H9 (cell line): Measurements from ENCODE around the gene GPR37L1. TPM values are rescaled to one million over a fixed set of nuclear protein-coding genes. Genes with fewer than 3 reads are reported as not detected.

Experiments used
- DNase-seq: peaks from one replicate; pipeline ENCODE4 v3.0.0-alpha.2; 2017
- H2AFZ ChIP-seq: one replicate; pipeline ENCODE4 v1.6.1; 2013; ENCODE audit warnings: mild to moderate bottlenecking, low read length, control low read depth, moderate library complexity
- H2AK5ac ChIP-seq: 2 replicates; pipeline ENCODE4 v1.6.1; 2013; ENCODE audit warnings: low read length, control low read depth, mixed read lengths; ENCODE audit not compliant: insufficient read length
- H2BK120ac ChIP-seq: one replicate; pipeline ENCODE4 v1.6.1; 2013; ENCODE audit warnings: low read depth, mild to moderate bottlenecking, low read length, control low read depth, inconsistent platforms; ENCODE audit not compliant: poor library complexity, severe bottlenecking
- H2BK12ac ChIP-seq: 2 replicates; pipeline ENCODE4 v1.6.1; 2013; ENCODE audit warnings: low read length, control low read depth, mixed read lengths, low read depth; ENCODE audit not compliant: insufficient read length
- H2BK15ac ChIP-seq: 2 replicates; pipeline ENCODE4 v1.6.1; 2013; ENCODE audit warnings: low read depth, low read length, control low read depth
- H2BK20ac ChIP-seq: one replicate; pipeline ENCODE4 v1.6.1; 2013; ENCODE audit warnings: low read depth, mild to moderate bottlenecking, low read length, control low read depth, inconsistent platforms; ENCODE audit not compliant: poor library complexity, severe bottlenecking
- H2BK5ac ChIP-seq: 2 replicates; pipeline ENCODE4 v1.6.1; 2013; ENCODE audit warnings: low read length, control low read depth, mixed read lengths; ENCODE audit not compliant: insufficient read length
- H3K14ac ChIP-seq: 2 replicates; pipeline ENCODE4 v1.6.1; 2013; ENCODE audit warnings: low read length, control low read depth; ENCODE audit not compliant: insufficient read depth
- H3K18ac ChIP-seq: 2 replicates; pipeline ENCODE4 v1.6.1; 2013; ENCODE audit warnings: low read depth, mild to moderate bottlenecking, mixed read lengths, low read length, control low read depth; ENCODE audit not compliant: insufficient read length
- H3K23ac ChIP-seq: 2 replicates; pipeline ENCODE4 v1.6.1; 2013; ENCODE audit warnings: low read length, control low read depth, mixed read lengths, low read depth; ENCODE audit not compliant: insufficient read length
- H3K23me2 ChIP-seq: 2 replicates; pipeline ENCODE4 v1.6.1; 2013; ENCODE audit warnings: low read depth, mild to moderate bottlenecking, mixed read lengths, low read length, control low read depth; ENCODE audit not compliant: insufficient read length, poor library complexity, severe bottlenecking
- H3K27ac ChIP-seq: 2 replicates; pipeline ENCODE4 v1.5.1; 2013; ENCODE audit warnings: low read length, control low read depth, mixed read lengths, low read depth; ENCODE audit not compliant: insufficient read length
- H3K27me3 ChIP-seq: 2 replicates; pipeline ENCODE4 v1.6.1; 2013; ENCODE audit warnings: low read length, control low read depth, inconsistent platforms; ENCODE audit not compliant: insufficient read depth
- H3K4ac ChIP-seq: 2 replicates; pipeline ENCODE4 v1.6.1; 2013; ENCODE audit warnings: low read depth, mild to moderate bottlenecking, control low read depth, inconsistent platforms, low read length, moderate library complexity
- H3K4me1 ChIP-seq: 2 replicates; pipeline ENCODE4 v1.6.1; 2013; ENCODE audit warnings: low read length, control low read depth, inconsistent platforms; ENCODE audit not compliant: insufficient read depth
- H3K4me2 ChIP-seq: 2 replicates; pipeline ENCODE4 v1.6.1; 2013; ENCODE audit warnings: low read length, control low read depth, mixed read lengths; ENCODE audit not compliant: insufficient read length, insufficient read depth
- H3K56ac ChIP-seq: 2 replicates; pipeline ENCODE4 v1.6.1; 2013; ENCODE audit warnings: low read depth, mild to moderate bottlenecking, mixed read lengths, low read length, control low read depth; ENCODE audit not compliant: insufficient read length
- H3K79me1 ChIP-seq: 2 replicates; pipeline ENCODE4 v1.6.1; 2013; ENCODE audit warnings: low read depth, mild to moderate bottlenecking, moderate library complexity, low read length, control low read depth, inconsistent platforms; ENCODE audit not compliant: insufficient read depth, poor library complexity, severe bottlenecking
- H3K79me2 ChIP-seq: 2 replicates; pipeline ENCODE4 v1.6.1; 2013; ENCODE audit warnings: low read length, control low read depth, inconsistent platforms; ENCODE audit not compliant: insufficient read depth
- H3K9ac ChIP-seq: 2 replicates; pipeline ENCODE4 v1.6.1; 2013; ENCODE audit warnings: low read length, control low read depth, mixed read lengths; ENCODE audit not compliant: insufficient read length; ENCODE audit errors: extremely low read depth
- H3K9me3 ChIP-seq: one replicate; pipeline ENCODE4 v1.6.1; 2013; ENCODE audit warnings: low read depth, low read length, inconsistent platforms; ENCODE audit not compliant: control insufficient read depth
- H3T11ph ChIP-seq: one replicate; pipeline ENCODE4 v1.6.1; 2013; ENCODE audit warnings: mild to moderate bottlenecking, low read length, control low read depth, inconsistent platforms
- H4K20me1 ChIP-seq: one replicate; pipeline ENCODE4 v1.6.1; 2013; ENCODE audit not compliant: control insufficient read depth, insufficient read length, insufficient read depth
- H4K5ac ChIP-seq: 2 replicates; pipeline ENCODE4 v1.6.1; 2013; ENCODE audit warnings: low read depth, mild to moderate bottlenecking, mixed read lengths, low read length, control low read depth; ENCODE audit not compliant: insufficient read length
- H4K8ac ChIP-seq: replicated peaks from 2 replicates; pipeline ENCODE4 v1.6.1; 2013; ENCODE audit warnings: low read length, control low read depth, mixed read lengths, low read depth; ENCODE audit not compliant: insufficient read length
- H4K91ac ChIP-seq: 2 replicates; pipeline ENCODE4 v1.6.1; 2013; ENCODE audit warnings: low read depth, mild to moderate bottlenecking, moderate library complexity, mixed read lengths, low read length, control low read depth; ENCODE audit not compliant: insufficient read length
- H3K27ac Mint-ChIP-seq, 3 experiments: 2 replicates in 2 of 3; 3 replicates in 1 of 3; pipeline ENCODE4 v1.8.0; 2020 to 2021; ENCODE audit warnings: mixed read lengths in 3 of 3, mild to moderate bottlenecking in 1 of 3, moderate library complexity in 1 of 3
- H3K27me3 Mint-ChIP-seq: 2 replicates; pipeline ENCODE4 v1.8.0; 2021; ENCODE audit warnings: low read depth, mild to moderate bottlenecking, moderate library complexity, mixed read lengths
- H3K36me3 Mint-ChIP-seq, 3 experiments: 2 replicates in 2 of 3; 3 replicates in 1 of 3; pipeline ENCODE4 v1.8.0; 2020 to 2021; ENCODE audit warnings: low read depth in 3 of 3, mixed read lengths in 3 of 3; ENCODE audit not compliant: insufficient read depth in 1 of 3
- H3K4me1 Mint-ChIP-seq, 2 experiments: 2 replicates each; pipeline ENCODE4 v1.8.0; 2020; ENCODE audit warnings: mixed read lengths in 2 of 2
- H3K4me3 Mint-ChIP-seq, 2 experiments: 2 replicates in 1 of 2; 3 replicates in 1 of 2; pipeline ENCODE4 v1.8.0; 2020 to 2021; ENCODE audit warnings: mild to moderate bottlenecking in 2 of 2, mixed read lengths in 2 of 2, moderate library complexity in 1 of 2
- H3K9me3 Mint-ChIP-seq, 2 experiments: 2 replicates in 1 of 2; 3 replicates in 1 of 2; pipeline ENCODE4 v1.8.0; 2020; ENCODE audit warnings: mild to moderate bottlenecking in 2 of 2, mixed read lengths in 2 of 2, moderate library complexity in 1 of 2
- CTCF ChIP-seq: fragments of 200-600 bp; sonication (generic); conservative IDR thresholded peaks from 3 replicates; pipeline ENCODE4 v1.8.0; 2021; ENCODE audit warnings: antibody characterized with exemption, mild to moderate bottlenecking
- WGBS: extraction: QIAGEN DNeasy Blood & Tissue Kit; methylation state at CpG from one replicate; pipeline ENCODE4 v1.1.7; 2013; ENCODE audit warnings: missing lambda C conversion rate, low lambda C conversion rate, mixed read lengths; ENCODE audit not compliant: insufficient read length; ENCODE audit errors: extremely low coverage; 5-methylcytosine and 5-hydroxymethylcytosine counted together
- total RNA-seq: library from RNA; stranded (reverse); gene quantifications from 2 replicates; pipeline ENCODE4 v1.2.1, GENCODE V29; 2021

The GPR37L1 gene
- total RNA-seq, 1 experiment from 2014 or later, result 0.11 TPM

- Histone ChIP-seq H3K79me1 (no peaks in the 10 kb centered on the region), H3K56ac (no peak overlapping the region), H3K18ac (peak overlapping the region; percentile 21), H3K4me2 (no peak overlapping the region), H2AFZ (no peak overlapping the region), H3K9me3 (no peaks in the 10 kb centered on the region), H3K4ac (no peak overlapping the region), H4K20me1 (no peaks in the 10 kb centered on the region), H3K4me1 (peaks cover 8% of the 10 kb centered on the region; the same call in 1 of the 2 replicates), H3K9ac (no peak overlapping the region), H2BK15ac (no peak overlapping the region), H3K23me2 (no peaks in the 10 kb centered on the region), H2BK120ac (no peak overlapping the region), H4K91ac (no peak overlapping the region), H2BK12ac (no peak overlapping the region), H3T11ph (no peak overlapping the region), H2BK5ac (no peak overlapping the region), H3K79me2 (no peaks in the 10 kb centered on the region), H2AK5ac (no peak overlapping the region), H2BK20ac (no peak overlapping the region), H4K5ac (no peak overlapping the region), H3K23ac (no peak overlapping the region), H3K14ac (no peak overlapping the region; the same call in 1 of the 2 replicates), H3K27me3 (no peaks in the 10 kb centered on the region; the same call in 1 of the 2 replicates), H4K8ac (no peak overlapping the region), H3K27ac (no peak overlapping the region)
- peaks cover 30 to 49% of the 10 kb centered on the region in 2 experiments for H3K4me1 Mint-ChIP-seq
- no peaks in the 10 kb centered on the region; a peak in 1 of 7 replicates for H3K36me3 Mint-ChIP-seq
- no peak overlapping the region for H3K4me3 Mint-ChIP-seq
- H3K27ac Mint-ChIP-seq, result peak overlapping the region in 2 of 3 experiments; percentile 40 to 59; a peak in 3 of 7 replicates
- no peaks in the 10 kb centered on the region; the same call in 1 of the 2 replicates for H3K27me3 Mint-ChIP-seq
- DNase-seq, result peak; percentile 32
- no peak for TF ChIP-seq CTCF
- no peaks in the 10 kb centered on the region for H3K9me3 Mint-ChIP-seq
- WGBS, result no CpG with 5 or more reads among the region's 16 CpGs
These were observed 37.0 kb downstream of the GPR37L1 start for GRCh38 chr1:202159534-202160371.
